HG03025 (cell line): ENCODE data around the gene DTX1.

Experiments
- ATAC-seq: cut with Tn5 transposase; IDR thresholded peaks from one replicate; pipeline ENCODE4 v1.9.1; 2021; ENCODE audit warnings: mild to moderate bottlenecking, moderate library complexity; ENCODE audit not compliant: unreplicated experiment, low FRiP score

Gene DTX1

DNA sequence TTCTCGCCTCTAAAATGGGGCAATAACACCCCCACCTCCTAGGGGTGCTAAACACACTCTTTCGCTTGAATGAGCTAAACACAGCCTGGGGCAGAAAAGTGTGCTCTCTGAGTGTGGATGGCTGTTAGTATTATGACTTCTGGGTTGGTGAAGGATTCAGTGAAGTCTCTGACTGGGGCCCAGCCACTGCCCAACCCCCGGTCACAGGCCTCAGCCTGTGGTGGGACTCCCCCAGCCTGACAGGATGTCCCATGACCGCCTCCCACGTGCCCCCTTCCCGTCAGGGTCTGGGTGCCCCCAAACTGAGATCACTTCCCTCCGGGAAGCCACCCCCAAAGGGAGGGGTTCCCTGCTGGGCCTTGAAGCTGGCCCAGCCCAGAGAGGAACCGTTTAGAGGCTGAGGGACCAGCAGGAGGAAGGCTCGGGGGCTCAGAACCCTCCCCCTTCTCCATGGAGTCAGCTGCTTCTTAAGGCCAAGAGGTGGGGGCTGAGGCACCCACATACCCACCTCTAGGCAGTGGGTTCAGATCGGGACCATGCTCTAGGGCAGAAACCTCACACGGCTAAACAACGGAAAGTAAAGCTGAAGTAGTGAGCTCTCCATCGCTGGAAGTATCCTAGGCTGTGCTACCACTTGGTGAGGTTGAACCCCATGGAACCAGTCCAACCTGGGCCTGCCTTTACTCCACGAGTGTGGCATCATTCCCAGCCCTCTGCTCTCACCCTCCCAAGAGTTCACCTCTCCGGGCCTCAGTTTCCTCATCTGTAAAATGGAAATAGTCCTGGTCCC, 13.8 kb downstream of the DTX1 start:
- no peak for ATAC-seq

DNA sequence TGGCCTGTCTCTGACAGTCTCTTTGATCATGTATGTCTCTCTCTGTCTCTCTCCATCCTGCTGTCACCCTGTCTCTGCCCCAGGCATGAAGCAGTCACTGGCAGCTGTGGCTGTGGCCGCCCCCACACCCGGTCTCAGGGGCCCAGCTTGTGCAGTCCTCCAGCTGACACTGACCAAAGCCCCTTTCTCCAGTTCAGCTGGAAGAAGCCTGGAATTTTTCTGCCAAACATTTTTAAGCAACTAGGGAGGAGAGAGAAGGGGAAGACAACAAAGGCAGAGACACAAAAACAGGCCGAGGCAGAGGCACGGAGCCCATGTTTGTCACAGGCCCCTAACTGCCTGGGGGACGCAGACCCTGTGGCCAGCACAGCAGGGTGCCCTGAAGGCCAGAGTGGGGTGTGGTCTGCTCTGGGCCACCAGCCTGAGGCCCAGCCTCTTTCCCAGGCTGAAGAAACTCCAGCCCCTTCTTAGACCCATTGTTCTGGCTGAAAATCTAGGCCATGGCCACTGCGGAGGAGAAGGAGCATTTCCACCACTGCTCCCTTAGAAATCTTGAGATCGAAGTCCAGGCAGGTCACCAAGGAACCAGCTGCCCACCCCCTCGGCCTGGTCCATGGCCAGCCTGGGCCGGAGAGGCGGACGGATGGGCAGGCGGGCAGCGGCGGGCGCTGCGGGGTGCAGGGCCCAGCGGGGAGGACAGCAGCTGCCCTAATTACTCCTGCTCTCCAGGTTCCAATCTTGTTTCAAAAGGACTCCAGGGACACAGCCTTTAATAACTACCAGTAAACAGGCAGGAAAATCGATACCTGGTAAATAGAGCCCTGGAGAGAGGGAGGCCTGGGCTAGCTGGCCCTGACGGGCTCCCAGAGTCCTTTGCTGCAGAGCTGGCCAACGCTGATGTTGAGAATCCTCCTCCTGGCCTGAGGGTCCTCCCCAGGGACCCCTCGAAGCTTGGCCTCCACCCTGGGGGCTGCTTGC, 14.9 kb downstream of the DTX1 start:
- ATAC-seq = no peak

DNA sequence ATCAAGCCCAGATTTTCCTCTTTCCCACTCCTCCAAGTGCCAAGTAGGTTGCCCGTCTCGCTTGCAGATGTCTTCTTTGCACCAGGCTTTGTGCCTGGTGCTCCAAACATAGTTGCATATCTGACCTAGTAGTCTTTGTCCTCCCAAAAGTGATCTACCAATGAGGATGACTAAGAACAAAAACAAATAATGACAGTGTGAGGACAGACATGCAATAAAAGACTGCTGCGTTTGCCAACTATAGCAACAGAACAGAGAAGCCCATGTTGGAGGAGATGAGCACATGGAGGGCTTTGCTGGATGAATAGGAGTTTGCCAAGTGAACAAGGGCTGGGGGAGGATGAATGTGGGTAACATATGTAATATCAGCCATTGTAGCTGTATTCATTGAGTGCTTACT, 15.6 kb downstream of the DTX1 start:
- ATAC-seq = no peak

DNA sequence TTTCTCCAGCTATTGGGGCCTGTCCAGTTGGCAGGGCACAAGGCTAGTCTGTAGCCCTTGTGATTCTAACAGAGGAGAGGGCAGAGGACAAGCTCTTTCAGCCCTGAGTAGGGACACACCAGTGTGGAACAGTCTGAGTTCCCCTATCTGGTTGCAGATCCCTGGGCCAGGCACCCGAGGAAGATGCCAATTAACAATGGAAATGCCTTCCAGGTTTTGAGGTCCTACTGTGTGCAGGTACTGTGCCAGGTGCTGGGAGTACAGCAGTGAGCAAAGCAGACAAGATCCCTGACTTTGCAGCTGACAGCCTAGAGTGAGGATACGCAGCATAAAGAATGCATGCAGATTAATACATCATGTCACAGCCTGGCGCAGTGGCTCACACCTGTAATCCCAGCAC, 17.1 kb downstream of the DTX1 start:
- no peak for ATAC-seq

DNA sequence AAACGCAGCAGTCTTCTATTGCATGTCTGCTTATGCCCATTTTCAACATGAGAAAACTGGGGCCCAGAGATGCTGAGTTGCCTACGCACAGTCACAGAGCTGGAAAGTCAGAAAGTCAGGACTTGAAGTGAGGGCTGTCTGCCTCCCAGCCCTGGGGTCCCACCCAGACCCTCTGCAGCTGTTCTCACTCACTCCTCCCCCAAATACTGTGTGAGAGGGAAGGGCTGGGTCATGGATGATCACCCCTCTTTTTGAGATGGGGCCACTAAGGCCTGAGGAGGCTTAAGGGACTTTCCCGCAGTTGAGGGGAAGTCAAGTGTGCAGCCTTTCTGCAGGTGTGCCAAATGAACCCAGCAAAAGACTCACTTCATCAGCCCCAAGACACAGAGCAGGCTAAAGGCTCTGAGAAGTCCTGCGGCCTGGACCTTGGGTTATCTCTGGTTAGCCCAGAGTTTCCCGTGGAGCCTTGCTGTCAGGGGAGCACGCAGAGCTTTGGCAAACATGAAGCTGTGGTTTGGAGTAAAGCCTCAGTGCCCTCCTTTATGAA, 18.7 kb downstream of the DTX1 start:
- peak; percentile 85 for ATAC-seq

DNA sequence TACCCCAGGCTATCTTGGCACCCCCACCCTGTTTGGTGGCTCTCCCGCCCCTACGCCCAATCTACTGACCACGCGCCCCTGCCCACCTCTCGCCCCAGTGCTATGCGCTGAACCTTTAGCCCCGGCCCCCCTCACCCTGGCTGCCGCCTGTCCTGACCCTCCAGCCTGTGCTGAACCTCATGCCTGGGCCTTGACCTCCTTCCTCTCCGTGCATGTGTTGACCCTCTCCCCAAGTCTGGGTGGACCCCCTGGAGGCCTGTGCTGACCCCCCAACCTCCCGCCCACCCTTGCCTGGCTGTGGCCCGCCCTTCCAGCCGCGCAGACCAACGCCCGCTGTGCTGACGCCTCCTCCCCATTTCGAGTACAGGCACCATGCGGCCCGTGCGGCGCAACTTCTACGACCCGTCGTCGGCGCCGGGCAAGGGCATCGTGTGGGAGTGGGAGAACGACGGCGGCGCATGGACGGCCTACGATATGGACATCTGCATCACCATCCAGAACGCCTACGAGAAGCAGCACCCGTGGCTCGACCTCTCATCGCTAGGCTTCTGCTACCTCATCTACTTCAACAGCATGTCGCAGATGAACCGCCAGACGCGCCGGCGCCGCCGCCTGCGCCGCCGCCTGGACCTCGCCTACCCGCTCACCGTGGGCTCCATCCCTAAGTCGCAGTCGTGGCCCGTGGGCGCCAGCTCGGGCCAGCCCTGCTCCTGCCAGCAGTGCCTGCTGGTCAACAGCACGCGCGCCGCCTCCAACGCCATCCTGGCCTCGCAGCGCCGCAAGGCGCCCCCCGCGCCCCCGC, 20.7 kb downstream of the DTX1 start:
- no peak for ATAC-seq

DNA sequence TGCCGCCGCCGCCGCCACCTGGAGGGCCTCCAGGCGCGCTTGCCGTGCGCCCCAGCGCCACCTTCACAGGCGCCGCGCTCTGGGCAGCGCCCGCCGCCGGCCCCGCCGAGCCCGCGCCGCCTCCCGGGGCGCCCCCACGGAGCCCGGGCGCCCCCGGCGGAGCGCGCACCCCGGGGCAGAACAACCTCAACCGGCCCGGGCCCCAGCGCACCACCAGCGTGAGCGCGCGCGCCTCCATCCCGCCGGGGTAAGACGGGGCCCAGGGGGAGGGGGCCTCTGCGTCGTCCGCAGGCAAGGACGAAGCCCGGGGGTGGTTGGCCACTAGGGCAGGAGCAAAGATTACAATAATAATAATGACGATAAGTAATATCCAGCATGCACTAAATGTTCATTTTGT, 21.3 kb downstream of the DTX1 start:
- no peak for ATAC-seq

DNA sequence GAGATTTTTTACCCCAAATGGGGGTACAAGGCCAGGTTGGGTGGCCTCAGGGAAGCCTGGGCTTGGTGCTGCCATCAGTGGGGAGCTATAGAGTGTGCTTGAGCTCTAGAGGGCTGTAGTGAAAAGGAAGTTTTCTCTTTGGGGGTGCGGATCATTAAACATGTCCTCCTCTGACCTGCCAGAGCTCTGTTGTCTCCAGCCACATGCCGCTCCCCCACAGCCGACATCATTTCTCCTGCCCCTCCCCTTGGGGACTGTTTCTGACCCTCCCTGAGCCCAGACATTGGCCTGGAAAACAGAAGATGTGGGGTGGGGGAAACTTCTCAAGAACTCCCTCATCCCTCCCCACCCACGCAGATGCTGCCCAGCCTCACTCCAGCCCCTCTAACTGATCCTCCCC, 25.3 kb downstream of the DTX1 start:
- no peak for ATAC-seq

DNA sequence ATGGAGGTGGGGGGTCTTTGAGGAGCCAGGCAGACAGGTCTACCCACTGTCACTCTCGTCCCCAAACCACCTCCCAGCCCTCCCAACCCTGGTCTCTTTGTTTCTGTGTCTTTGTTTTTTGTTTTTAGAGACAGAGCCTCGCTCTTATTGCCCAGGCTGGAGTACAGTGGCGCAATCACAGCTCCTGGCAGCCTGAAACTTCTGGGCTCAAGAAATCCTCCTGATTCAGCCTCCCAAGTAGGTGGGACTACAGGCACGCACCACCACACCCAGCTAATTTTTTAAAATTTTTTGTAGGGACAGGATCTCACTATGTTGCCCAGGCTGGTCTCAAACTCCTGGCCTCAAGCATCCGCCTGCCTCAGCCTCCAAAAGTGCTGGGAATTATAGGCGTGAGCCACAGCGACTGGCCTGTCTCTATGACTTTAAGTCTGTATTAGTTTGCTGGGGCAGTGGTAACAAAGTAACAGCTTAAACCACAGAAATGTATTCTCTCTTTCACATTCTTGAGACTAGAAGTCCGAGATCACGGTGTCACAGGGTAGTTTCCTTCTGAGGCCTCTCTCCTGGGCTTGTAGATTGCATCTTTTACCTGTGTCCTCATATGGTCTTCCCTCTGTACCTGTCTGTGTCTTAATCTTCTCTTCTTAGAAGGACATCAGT, 26.1 kb downstream of the DTX1 start:
- no peak for ATAC-seq

DNA sequence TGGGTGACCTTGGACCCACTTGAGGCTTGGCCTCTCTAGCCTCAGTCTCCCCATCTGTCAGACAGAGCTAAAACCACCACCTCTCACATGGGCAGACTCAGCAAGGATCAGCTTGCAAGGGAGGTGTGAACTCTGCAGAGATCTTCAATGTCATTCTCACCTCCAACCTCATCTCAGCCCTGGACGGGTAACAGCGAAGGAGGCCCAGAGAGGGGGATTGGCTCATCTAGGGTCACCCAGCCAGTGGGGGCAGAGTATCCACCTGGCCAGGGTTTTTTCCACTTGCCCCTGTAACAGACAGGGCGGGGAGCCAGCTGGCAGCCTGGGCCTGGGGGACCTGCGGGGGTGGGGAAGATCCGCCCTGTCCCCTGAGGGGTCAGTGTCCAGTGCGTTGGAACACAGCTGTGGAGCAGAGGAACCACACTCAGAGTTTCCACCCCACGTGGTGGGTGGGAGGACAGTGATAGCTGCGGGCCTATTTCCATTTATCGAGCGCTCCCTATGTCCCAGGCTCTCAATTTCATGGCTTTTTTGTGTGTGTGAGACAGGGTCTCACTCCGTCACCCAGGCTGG, 27.4 kb downstream of the DTX1 start:
- ATAC-seq = no peak

DNA sequence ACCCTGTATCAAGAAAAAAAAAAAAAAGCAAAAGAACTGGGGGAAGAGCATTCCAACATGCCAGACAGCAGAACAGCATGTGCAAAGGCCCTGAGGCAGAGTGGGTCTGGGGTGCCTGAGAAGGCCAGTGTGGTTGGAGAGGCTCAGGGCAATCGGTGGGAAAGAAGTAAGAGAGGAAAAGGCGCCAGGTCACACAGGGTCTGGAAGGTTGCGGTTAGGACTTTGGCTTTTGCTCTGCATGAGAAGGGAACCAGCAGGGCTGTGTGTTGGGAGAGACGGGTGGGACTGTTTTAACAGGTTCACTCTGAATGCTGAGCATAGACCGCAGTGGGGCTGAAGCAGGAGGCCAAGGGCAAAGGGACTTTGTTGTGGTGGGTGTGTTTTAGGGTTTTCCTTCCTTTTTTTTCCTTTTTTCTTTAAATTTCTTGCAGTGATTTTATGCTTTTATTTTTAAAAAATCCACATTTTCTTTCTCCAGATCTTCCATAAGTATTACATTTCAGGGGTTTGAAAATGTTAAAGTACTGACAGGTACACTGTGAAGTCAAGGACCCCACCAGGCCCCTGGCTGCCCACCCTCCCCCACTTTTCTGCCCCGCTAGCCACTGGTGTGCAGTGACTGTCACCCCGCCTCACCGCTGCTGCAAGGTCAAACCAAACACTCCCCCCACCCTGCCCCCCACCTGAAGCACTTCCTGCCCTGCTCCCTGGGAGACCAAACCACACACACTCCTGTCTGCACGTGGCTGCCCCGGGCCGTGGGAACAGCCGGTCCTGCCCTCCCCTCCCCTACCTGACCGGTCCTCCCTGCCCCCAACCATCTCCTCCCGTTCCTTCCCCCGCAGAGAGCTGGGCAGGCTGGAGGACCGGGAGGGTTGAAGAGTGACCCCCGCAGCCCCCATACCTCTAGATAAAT, 30.0 kb downstream of the DTX1 start:
- ATAC-seq = no peak

DNA sequence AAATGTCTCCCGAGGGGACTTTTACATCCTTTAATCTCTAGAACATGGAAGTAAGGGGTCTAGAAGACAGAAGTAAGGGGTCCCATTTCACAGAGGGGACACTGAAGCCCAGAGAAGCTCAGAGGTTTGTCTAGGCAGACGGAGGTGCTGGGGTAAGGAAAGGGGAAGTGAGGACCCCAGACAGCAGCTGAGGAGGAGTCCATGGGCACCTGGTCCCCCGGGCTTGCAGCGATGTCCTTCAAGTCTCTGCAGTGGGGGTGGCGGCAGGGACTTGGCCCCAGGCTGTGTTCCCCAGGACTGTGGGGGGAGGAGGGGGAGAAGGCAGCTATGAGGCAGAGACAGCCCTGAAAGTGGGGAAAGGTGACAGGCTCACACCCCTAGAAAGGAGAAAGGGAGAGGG, 30.7 kb downstream of the DTX1 start:
- ATAC-seq = no peak

DNA sequence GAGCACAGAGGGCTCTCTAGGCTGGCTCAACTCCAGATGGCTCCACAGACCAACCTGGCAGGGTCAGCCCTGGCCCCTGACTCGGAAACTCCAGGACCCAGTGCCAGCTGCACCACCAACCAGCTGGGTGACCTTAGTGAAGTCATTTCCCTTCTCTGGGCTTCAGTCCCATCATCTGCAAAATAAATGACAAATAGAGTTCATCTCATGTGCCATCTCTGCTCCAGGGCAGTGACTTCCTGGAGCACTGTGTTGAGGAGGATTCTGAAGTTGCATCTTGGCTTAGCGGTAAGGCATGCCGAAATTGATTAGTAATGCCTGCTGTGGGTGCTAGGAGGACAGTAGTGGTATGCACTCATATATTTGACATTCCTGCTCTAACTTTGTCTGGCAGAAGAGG, 31.5 kb downstream of the DTX1 start:
- ATAC-seq = no peak

DNA sequence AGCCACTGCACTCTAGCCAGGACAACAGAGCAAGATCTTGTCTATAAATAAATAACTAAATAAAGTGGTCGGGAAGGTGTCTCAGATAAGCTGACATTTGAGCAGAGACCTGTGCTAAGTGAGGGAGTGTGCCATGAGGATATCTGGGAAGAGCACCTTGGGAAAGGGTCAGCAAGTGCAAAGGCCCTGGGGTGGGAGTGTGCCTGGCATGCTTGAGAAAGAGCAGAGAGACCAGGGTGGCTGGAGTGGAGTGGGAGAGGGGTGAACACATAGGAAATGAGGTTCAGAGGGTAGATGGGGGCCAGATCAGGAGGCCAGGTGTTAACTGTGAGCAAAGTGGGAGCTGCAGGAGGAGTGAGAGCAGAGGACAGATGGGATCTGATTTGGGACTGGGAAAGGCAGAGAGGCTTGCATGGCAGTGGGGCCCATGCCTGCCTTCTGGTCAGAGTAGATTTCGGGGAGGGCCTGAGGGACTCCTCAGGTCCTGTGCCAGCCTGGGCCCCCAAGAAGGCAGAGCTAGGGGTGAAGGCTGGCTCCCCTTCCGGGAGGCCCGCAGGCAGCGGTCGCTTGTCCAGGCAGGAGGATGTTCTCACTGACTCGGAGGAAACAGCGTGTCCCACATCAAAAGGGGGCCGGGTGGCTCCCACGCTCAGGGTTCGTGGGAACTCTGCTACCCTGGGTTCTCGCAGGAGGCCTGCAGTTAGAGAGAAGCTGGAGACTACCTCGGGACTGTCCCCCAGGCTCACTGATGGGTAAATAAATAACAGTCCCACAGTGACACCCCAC, 32.6 kb downstream of the DTX1 start:
- no peak for ATAC-seq

DNA sequence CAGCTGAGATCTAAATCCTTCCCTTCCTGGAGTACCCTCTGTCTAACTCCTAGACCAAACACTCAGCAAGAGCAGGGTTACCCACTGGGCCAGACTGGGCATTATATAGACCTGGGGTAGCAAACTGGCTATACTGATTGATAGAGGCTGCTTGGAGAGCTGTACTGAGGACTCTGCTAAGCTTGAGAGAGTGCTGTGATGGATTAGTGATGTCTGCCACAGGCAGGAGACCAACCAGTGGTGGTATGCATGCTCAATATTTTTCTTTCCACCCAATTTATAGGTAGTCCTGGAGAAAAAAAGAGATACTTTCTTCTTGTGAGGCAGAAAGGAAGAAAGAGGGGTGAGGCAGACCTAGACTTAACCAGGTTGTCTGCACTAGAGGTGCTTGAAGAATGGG, 33.3 kb downstream of the DTX1 start:
- ATAC-seq = no peak

DNA sequence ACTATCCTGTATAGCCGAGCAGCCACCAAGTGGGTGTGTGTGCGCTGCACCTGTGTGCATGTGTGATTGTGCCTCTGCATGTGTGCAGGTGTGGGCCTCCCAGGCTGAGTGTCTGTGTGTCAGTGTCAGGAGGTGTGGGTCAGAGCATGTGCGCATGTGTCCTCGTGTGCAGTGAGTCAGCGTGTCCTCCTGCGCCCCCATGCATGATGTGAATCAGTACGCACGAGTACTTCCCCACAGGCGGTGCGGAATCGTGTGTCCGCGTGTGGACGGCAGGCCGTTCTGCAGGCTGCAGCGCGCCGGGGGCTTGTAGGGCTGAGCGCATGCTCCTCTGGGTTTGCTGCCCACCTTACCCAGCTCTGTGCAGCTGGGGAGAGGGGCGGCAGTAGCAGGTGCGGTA, 34.2 kb downstream of the DTX1 start:
- no peak for ATAC-seq

DNA sequence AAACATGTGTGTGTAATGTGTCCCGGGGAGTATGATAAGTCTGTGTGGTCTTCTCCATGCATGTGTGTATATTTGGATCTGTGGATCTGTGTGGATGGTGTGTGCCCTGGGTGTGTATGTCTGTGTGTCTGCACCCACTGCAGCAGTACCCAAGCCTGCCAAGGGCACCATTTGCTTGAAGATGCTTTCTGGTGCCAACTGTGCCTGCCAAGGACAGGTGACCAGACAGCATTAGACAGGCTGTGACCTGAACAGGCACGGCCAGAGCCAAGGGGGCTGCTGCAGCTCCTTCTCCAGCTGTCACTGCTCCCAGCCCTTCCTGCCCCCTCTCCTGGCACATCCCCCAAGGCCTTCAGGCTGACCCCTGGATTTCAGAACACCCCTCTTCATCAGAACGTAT, 35.0 kb downstream of the DTX1 start:
- ATAC-seq = no peak
